Measurements from ENCODE around the gene MAML3.
A peak's percentile ranks its signal among the peaks of the same experiment; 100 is the strongest.
"Not testable (repeated sequence)": the region's sequence is repeated elsewhere in the genome, so short reads cannot be mapped to it uniquely, and the experiment has no call there.

The MAML3 gene

DNA sequence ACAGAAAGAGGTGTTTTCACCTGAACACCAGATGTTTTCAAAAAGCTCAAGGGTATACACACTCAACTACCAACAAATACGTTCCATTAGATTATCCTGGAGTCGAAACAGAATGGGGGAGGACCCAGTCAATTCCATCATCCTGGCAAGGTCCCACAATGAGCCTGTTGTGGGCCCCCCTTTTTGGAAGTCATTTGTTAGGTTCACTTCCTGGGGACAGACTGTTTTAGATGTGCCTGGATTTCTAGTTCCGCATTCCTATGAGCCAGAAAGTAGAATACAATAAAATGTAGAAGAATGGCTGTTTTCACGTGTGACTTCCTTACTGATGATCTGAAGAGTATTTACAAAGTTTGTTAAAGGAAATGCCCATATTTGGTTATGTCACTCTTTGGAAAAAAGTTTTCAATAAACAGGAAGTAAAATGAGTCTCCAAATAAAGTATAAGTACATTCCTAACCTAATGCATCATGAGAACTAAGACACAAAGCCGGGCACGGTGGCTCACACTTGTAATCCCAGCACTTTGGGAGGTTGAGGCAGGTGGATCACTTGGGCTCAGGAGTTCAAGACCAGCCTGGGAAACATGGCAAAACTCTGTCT is 192.5 kb downstream of the MAML3 start:
- DNase-seq (ENCODE audit: low read depth): no peak

GRCh38 chr4:139959396-139959795 is 194.6 kb downstream of the MAML3 start:
- DNase-seq (ENCODE audit: low read depth): no peak

- no peak for DNase-seq (ENCODE audit: low read depth)
These were observed 195.3 kb downstream of the MAML3 start for GRCh38 chr4:139958739-139959098.

- no peak for DNase-seq (ENCODE audit: low read depth)
These were observed 195.8 kb downstream of the MAML3 start for GRCh38 chr4:139957986-139958738.

- DNase-seq (ENCODE audit: low read depth): no peak
These were observed 196.9 kb downstream of the MAML3 start for GRCh38 chr4:139957065-139957464.

- no peak for DNase-seq (ENCODE audit: low read depth)
These were observed 197.4 kb downstream of the MAML3 start for GRCh38 chr4:139956507-139957017.

DNA sequence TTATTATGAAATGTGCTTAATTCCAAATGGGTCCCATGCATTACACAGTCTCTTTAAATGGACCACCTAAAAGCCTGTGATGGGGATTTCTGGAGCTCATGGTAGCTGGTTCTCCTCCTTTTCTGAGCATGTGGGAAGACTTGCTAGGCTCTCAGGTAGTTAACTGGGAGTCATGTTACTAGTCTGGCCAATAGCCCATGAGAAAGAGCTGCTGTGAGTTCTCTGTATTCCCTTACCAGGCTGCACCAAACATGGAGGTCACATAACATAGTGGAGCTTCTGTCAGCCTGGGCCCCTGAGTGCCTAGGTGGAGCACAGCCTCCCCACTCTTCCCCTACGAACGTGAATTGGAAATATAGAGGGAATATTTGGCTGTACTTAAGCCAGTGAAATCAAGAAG is 198.4 kb downstream of the MAML3 start:
- no peak for DNase-seq (ENCODE audit: low read depth)

- DNase-seq (ENCODE audit: low read depth): no peak
These were observed 199.5 kb downstream of the MAML3 start for GRCh38 chr4:139954512-139954911.

DNA sequence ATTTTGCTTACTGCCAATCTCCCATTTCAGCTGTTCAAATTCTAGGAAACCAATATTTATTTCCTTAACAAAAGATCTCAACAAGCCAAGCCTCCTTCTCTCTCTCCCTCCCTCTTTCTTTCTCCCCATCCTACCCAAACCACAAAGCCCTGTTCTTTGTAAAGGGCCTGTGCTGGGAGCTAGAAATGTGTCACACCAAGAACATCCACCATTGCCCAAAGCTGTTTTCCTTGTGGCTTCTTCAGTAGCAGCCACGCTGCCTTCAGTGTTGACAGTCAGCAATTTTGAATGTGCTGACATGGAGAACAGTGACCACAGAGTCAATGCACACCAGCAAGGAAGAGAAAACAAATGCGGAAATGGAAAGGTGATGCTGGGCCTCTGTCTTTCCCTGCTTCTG is 203.0 kb downstream of the MAML3 start:
- DNase-seq (ENCODE audit: low read depth): no peak

- DNase-seq (ENCODE audit: low read depth): peak; percentile 20
These were observed 203.4 kb downstream of the MAML3 start for GRCh38 chr4:139950568-139950967.

GRCh38 chr4:139944916-139945315 is 209.1 kb downstream of the MAML3 start:
- not testable (repeated sequence) for DNase-seq (ENCODE audit: low read depth)

DNA sequence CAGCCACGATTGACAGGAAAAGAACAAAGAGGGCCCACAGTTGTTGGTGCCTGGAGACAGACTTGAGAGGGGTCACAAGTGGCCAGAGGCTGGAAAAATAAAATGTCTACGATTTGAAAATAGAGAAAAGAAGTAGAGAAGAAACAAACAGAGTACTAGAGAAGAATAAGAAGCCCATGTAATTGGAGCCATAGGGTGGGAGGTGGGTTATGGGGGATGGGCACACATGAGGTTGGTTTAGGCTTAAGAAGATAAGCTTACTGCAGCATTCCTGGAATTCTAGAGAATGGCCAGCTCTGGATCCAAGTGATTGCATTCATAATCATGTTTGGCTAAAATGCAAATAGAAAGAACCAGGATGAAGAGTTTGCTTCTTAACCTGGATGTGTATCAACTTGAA is 210.7 kb downstream of the MAML3 start:
- DNase-seq (ENCODE audit: low read depth): no peak

DNA sequence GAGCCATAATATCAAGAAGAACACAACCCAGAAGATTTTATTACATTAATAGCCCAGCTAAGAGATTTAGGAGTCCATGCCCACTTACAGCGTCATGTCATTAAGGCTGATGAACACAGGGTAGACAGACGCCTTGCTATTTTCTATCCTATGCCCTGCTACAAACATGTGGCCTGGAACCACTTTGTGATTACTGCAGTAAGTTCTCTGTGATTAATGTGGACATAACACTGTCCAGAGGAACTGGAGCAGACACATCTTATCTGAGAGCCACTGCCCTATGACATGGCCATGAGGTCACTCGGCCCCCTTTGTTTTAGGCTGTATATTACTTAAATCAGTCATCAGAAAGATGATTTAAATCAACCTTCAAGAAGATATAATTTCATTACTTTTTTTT is 211.7 kb downstream of the MAML3 start:
- DNase-seq (ENCODE audit: low read depth): no peak

- no peak for DNase-seq (ENCODE audit: low read depth)
These were observed 213.4 kb downstream of the MAML3 start for GRCh38 chr4:139940600-139940999.

DNA sequence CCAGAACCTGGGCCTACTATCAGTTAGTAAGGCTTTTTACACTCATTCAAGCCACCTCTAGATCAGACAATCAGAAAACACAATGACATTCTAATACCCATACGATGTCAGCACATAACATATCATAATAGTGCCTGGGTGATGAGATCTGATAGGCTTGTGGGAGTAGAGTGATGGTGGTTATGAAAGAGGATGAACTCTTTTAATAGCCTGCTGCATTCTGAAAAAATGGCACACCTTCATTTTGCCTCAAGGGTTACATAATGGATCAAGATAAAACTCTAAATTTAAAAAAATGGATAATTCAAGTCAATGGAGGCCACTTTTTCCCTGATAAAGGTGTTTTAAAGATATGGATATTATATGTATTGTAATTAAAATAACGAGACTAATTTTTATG is 215.6 kb downstream of the MAML3 start:
- no peak for DNase-seq (ENCODE audit: low read depth)

DNA sequence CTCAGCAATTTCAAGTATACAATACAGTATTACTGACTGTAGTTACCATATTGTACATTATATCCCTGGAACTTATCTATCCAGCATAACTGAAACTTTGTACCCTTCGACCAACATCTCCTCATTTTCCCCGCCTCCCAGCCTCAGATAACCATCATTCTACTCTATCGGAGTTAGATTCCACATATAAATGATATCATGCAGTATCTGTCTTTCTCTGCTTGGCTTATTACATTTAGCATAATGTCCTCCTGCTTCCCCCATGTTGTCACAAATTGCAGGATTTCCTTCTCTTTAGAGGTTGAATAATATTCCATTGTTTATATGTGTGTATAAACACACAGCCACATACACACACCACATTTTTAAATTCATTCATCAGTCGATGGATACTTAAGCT is 218.1 kb downstream of the MAML3 start:
- DNase-seq (ENCODE audit: low read depth): no peak

DNA sequence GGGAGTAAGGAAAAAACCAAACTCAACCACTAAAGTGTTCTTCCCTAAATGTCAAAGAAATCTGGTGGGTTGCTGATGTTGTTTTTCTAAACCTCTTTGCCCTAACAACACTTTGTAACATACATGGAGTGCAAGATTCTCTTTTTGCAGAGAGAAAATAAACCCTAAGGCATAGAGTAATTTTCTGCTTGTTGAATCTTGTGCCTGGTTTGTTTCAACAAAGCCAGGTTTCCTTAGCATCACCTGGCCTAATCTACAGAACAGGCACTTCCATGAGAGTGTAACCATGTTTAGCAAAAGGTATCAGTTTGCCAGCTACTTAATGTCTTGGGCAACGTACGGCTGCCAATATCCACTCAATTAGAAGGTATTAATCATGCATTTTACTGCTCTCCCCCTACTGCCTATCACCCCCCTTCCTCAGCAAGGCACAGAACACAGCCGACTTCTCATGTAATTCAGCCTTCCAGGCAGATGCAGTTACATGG is 219.2 kb downstream of the MAML3 start:
- DNase-seq (ENCODE audit: low read depth): no peak

- no peak for DNase-seq (ENCODE audit: low read depth)
These were observed 219.8 kb downstream of the MAML3 start for GRCh38 chr4:139934057-139934707.

- no peak for DNase-seq (ENCODE audit: low read depth)
These were observed 220.4 kb downstream of the MAML3 start for GRCh38 chr4:139933541-139933940.

- DNase-seq (ENCODE audit: low read depth): no peak
These were observed 220.9 kb downstream of the MAML3 start for GRCh38 chr4:139933104-139933503.

GRCh38 chr4:139924782-139925181 is 229.2 kb downstream of the MAML3 start:
- no peak for DNase-seq (ENCODE audit: low read depth)

- peak; percentile 17 for DNase-seq (ENCODE audit: low read depth)
These were observed 231.5 kb downstream of the MAML3 start for GRCh38 chr4:139922406-139923024.

Data from HS-27A (cell line).